ENCODE data around the gene RHOBTB3.
"Not testable (repeated sequence)": the region's sequence is repeated elsewhere in the genome, so short reads cannot be mapped to it uniquely, and the experiment has no call there.

RHOBTB3 gene

GRCh38 chr5:95706196-95706595 is 24.9 kb upstream of the RHOBTB3 start:
- not testable (repeated sequence) for H3K9ac ChIP-seq (ENCODE audit: low read depth, low read length); H3K4me3 ChIP-seq (ENCODE audit: low read depth, low read length); H3K9me3 ChIP-seq (ENCODE audit: control insufficient read depth, insufficient read depth, low read length); H3K36me3 ChIP-seq (ENCODE audit: control insufficient read depth, insufficient read depth, low read length); H3K4me1 ChIP-seq (ENCODE audit: control insufficient read depth, insufficient read depth, low read length); H3K27ac ChIP-seq (ENCODE audit: low read depth, low read length)
- H3K27me3 ChIP-seq (ENCODE audit: control insufficient read depth, insufficient read depth, low read length) = peaks cover 18% of the 10 kb centered on the region

GRCh38 chr5:95707055-95707454 is 24.1 kb upstream of the RHOBTB3 start:
- Histone ChIP-seq H3K36me3 (ENCODE audit: control insufficient read depth, insufficient read depth, low read length) (no peaks in the 10 kb centered on the region), H3K9ac (ENCODE audit: low read depth, low read length) (no peak overlapping the region), H3K4me3 (ENCODE audit: low read depth, low read length) (no peak overlapping the region), H3K4me1 (ENCODE audit: control insufficient read depth, insufficient read depth, low read length) (peaks cover 7% of the 10 kb centered on the region; the same call in 1 of the 2 replicates), H3K27ac (ENCODE audit: low read depth, low read length) (peak overlapping the region; percentile 40), H3K9me3 (ENCODE audit: control insufficient read depth, insufficient read depth, low read length) (no peaks in the 10 kb centered on the region), H3K27me3 (ENCODE audit: control insufficient read depth, insufficient read depth, low read length) (peaks cover 18% of the 10 kb centered on the region)

GRCh38 chr5:95707534-95708188 is 23.5 kb upstream of the RHOBTB3 start:
- H3K9ac ChIP-seq (ENCODE audit: low read depth, low read length); H3K9me3 ChIP-seq (ENCODE audit: control insufficient read depth, insufficient read depth, low read length); H3K4me1 ChIP-seq (ENCODE audit: control insufficient read depth, insufficient read depth, low read length); H3K36me3 ChIP-seq (ENCODE audit: control insufficient read depth, insufficient read depth, low read length); H3K4me3 ChIP-seq (ENCODE audit: low read depth, low read length): not testable (repeated sequence)
- H3K27me3 ChIP-seq (ENCODE audit: control insufficient read depth, insufficient read depth, low read length) = peaks cover 21% of the 10 kb centered on the region
- peak overlapping the region; percentile 40 for H3K27ac ChIP-seq (ENCODE audit: low read depth, low read length)

GRCh38 chr5:95708876-95709275 is 22.3 kb upstream of the RHOBTB3 start:
- Histone ChIP-seq H3K27ac (ENCODE audit: low read depth, low read length) (no peak overlapping the region), H3K9me3 (ENCODE audit: control insufficient read depth, insufficient read depth, low read length) (no peaks in the 10 kb centered on the region), H3K4me3 (ENCODE audit: low read depth, low read length) (no peak overlapping the region), H3K4me1 (ENCODE audit: control insufficient read depth, insufficient read depth, low read length) (peaks cover 7% of the 10 kb centered on the region; the same call in 1 of the 2 replicates), H3K27me3 (ENCODE audit: control insufficient read depth, insufficient read depth, low read length) (peaks cover 21% of the 10 kb centered on the region), H3K9ac (ENCODE audit: low read depth, low read length) (no peak overlapping the region), H3K36me3 (ENCODE audit: control insufficient read depth, insufficient read depth, low read length) (no peaks in the 10 kb centered on the region)

- H3K27me3 ChIP-seq (ENCODE audit: control insufficient read depth, insufficient read depth, low read length) = peaks cover 21% of the 10 kb centered on the region
- no peaks in the 10 kb centered on the region for H3K36me3 ChIP-seq (ENCODE audit: control insufficient read depth, insufficient read depth, low read length)
- H3K4me3 ChIP-seq (ENCODE audit: low read depth, low read length) = peak overlapping the region; percentile 76
- no peaks in the 10 kb centered on the region for H3K9me3 ChIP-seq (ENCODE audit: control insufficient read depth, insufficient read depth, low read length)
- no peak overlapping the region for H3K9ac ChIP-seq (ENCODE audit: low read depth, low read length)
- H3K4me1 ChIP-seq (ENCODE audit: control insufficient read depth, insufficient read depth, low read length) = peaks cover 7% of the 10 kb centered on the region; the same call in 1 of the 2 replicates
- peak overlapping the region; percentile 51 for H3K27ac ChIP-seq (ENCODE audit: low read depth, low read length)
These were observed 21.0 kb upstream of the RHOBTB3 start for GRCh38 chr5:95709967-95710650.

- Histone ChIP-seq H3K4me3 (ENCODE audit: low read depth, low read length) (peak overlapping the region; percentile 76), H3K27ac (ENCODE audit: low read depth, low read length) (peak overlapping the region; percentile 51), H3K27me3 (ENCODE audit: control insufficient read depth, insufficient read depth, low read length) (peaks cover 21% of the 10 kb centered on the region)
- H3K9me3 ChIP-seq (ENCODE audit: control insufficient read depth, insufficient read depth, low read length); H3K36me3 ChIP-seq (ENCODE audit: control insufficient read depth, insufficient read depth, low read length); H3K4me1 ChIP-seq (ENCODE audit: control insufficient read depth, insufficient read depth, low read length); H3K9ac ChIP-seq (ENCODE audit: low read depth, low read length): not testable (repeated sequence)
These were observed 20.3 kb upstream of the RHOBTB3 start for GRCh38 chr5:95710651-95711500.

- Histone ChIP-seq H3K36me3 (ENCODE audit: control insufficient read depth, insufficient read depth, low read length) (no peaks in the 10 kb centered on the region), H3K9ac (ENCODE audit: low read depth, low read length) (no peak overlapping the region), H3K4me1 (ENCODE audit: control insufficient read depth, insufficient read depth, low read length) (peaks cover 7% of the 10 kb centered on the region; the same call in 1 of the 2 replicates), H3K9me3 (ENCODE audit: control insufficient read depth, insufficient read depth, low read length) (no peaks in the 10 kb centered on the region), H3K4me3 (ENCODE audit: low read depth, low read length) (peak overlapping the region; percentile 76), H3K27ac (ENCODE audit: low read depth, low read length) (peak overlapping the region; percentile 51), H3K27me3 (ENCODE audit: control insufficient read depth, insufficient read depth, low read length) (peaks cover 21% of the 10 kb centered on the region)
These were observed 19.4 kb upstream of the RHOBTB3 start for GRCh38 chr5:95711501-95712346.

DNA sequence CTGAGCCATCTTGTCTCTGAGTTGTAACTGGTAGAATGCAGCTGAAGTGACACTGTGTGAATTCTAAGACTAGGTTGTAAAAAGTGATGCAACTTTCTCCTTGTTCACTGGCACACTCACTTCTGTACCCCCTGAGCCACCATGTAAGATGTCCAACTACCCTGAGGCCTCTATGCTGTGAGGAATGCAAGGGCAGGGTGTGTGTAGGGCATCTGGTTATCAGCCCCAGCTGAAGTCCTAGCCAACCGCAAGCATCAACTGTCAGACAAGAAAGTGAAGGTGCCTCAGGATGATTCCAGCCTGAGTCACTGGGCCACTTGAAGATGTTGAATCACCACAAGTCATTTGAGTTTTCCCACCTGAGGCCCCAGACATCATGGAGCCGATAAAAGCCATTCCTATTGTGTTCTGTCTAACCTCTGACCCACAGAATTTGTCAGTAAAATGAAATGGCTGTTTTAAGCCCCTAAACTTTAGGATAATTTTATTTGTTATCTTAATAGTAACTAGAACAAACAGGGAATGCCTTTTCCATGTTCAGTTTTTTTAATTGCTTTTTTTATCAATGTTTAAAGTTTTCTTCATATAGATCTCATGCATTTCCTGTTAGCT is 18.7 kb upstream of the RHOBTB3 start:
- Histone ChIP-seq H3K9ac (ENCODE audit: low read depth, low read length) (no peak overlapping the region), H3K4me1 (ENCODE audit: control insufficient read depth, insufficient read depth, low read length) (peaks cover 7% of the 10 kb centered on the region; the same call in 1 of the 2 replicates), H3K27me3 (ENCODE audit: control insufficient read depth, insufficient read depth, low read length) (peaks cover 21% of the 10 kb centered on the region), H3K9me3 (ENCODE audit: control insufficient read depth, insufficient read depth, low read length) (no peaks in the 10 kb centered on the region), H3K27ac (ENCODE audit: low read depth, low read length) (peak overlapping the region; percentile 56), H3K36me3 (ENCODE audit: control insufficient read depth, insufficient read depth, low read length) (no peaks in the 10 kb centered on the region), H3K4me3 (ENCODE audit: low read depth, low read length) (no peak overlapping the region)

- not testable (repeated sequence) for H3K4me3 ChIP-seq (ENCODE audit: low read depth, low read length); H3K36me3 ChIP-seq (ENCODE audit: control insufficient read depth, insufficient read depth, low read length); H3K9ac ChIP-seq (ENCODE audit: low read depth, low read length); H3K9me3 ChIP-seq (ENCODE audit: control insufficient read depth, insufficient read depth, low read length)
- Histone ChIP-seq H3K27me3 (ENCODE audit: control insufficient read depth, insufficient read depth, low read length) (peaks cover 21% of the 10 kb centered on the region), H3K27ac (ENCODE audit: low read depth, low read length) (peak overlapping the region; percentile 56), H3K4me1 (ENCODE audit: control insufficient read depth, insufficient read depth, low read length) (peaks cover 11% of the 10 kb centered on the region)
These were observed 17.9 kb upstream of the RHOBTB3 start for GRCh38 chr5:95713246-95713645.
